GM21390 (cell line): ENCODE results near the gene MS4A4E.
"Not testable (repeated sequence)": the region's sequence is repeated elsewhere in the genome, so short reads cannot be mapped to it uniquely, and the experiment has no call there.

ENCODE experiments used
- ATAC-seq: cut with Tn5 transposase; IDR thresholded peaks from one replicate; pipeline ENCODE4 v1.9.1; 2021; ENCODE audit not compliant: unreplicated experiment

The MS4A4E gene

GRCh38 chr11:60242740-60243239, at the start of gene MS4A4E:
MS4A4E (minus strand) TSS chr11:60243137; CDS start chr11:60230055, 13,082 bp downstream.
- no peak for ATAC-seq

GRCh38 chr11:60292145-60292544, 49.2 kb upstream of the MS4A4E start:
- ATAC-seq: no peak

GRCh38 chr11:60288531-60288930, 45.6 kb upstream of the MS4A4E start:
- ATAC-seq: no peak

GRCh38 chr11:60285411-60286126, 42.6 kb upstream of the MS4A4E start:
- not testable (repeated sequence) for ATAC-seq

GRCh38 chr11:60282286-60282685, 39.3 kb upstream of the MS4A4E start:
- no peak for ATAC-seq

DNA sequence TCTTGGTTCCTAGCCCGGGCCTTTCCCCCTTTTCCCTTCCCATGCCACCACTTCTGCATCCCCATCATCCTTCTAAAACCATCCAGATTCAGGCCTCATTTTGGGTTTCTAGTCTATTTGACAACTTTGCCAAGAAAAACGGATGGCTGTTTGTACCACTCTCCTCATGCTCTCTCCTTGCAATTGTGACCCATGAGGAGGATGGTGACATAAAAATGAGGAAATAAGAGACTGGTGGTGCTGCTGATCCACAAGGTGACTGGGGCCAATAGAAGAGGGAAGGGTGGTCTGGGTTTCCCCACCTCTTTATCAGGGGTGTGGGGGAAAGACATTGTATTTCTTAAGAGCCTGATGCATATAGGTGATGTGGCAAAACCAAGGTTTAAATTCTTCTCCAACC, 38.5 kb upstream of the MS4A4E start:
- ATAC-seq: no peak

DNA sequence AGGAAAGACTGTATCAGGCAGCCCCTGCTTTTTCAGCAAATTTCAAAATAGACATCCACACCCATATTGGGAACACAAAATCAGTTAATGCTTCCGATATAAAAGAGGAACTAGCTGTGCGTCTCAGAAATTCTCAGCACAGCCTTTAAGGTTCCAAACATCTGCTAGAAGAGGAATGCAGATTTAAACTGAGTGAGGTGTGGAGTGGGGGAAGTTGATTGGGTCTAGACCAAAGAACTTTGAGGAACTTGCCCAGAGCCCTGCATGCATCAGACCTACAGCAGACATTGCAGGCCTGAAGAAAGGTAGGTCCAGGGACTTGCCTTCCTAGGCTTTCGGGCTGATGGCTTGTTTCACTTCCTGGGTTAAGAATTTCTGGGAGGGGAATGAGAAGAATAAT, 37.5 kb upstream of the MS4A4E start, which contains the start of gene MS4A4A:
TSS of gene MS4A4A (plus strand) at position 255 of the 400 bp plus-strand sequence. CDS start at position 265, 10 bp downstream.
- ATAC-seq: peak; percentile 54

GRCh38 chr11:60274416-60274815, 31.5 kb upstream of the MS4A4E start:
- no peak for ATAC-seq

DNA sequence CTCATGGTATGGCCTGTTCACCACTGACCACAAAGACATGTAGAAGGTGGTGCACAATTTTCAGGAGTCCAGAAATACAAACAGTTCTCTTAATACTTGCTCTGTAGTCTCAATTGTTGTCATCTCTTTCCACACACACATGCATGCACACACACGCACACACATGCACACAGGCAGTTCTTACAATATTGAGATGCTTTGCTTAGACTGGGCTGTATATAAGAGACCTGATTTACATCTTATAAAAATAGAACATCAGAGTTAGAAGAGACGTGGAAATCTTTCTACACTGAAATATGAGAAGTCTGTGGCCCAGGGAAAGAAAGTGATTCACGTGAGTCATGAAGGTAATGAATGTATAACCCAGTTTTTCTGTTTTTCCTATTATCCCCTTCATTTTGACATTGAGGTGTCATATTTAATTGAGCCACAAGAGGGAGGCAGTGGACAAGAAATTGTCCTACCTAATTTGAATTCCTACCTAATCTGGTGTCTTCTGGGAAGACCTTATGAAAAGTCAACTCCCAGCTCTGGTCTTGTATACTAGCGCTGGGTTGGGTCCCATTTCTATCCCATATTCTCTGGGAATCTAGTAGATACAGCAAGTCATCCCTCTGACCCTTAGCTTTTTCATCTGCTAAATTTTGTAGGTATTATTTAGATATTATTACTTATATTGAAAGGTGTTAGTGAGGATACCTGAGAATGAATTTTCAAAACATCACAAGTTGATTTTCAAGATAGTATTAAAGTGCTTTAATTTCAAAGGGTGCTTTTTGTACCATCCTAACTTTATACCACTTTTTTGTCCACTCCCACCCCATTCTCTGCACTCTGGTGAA, 22.7 kb upstream of the MS4A4E start:
- peak; percentile 54 for ATAC-seq

- ATAC-seq: no peak
These were observed 21.7 kb upstream of the MS4A4E start for GRCh38 chr11:60264644-60265043.

DNA sequence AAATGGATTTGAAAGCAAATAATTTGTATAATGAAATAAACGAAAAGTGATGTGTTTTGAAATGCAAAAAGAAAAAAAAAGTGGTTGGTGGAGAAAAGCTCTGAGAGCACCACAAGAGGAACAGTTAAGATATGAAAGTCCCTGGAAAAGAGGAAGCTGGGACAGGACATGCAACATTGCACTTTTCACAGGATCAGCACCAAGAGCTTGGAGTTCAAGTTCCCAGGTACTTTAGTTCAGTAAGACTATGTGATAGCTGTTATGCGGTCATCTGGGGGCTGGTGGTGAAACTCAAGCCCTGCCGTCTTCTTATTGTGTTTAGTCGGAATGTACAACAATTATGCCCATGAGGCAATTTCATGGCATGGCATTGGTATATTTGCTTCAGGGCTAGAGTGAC, 20.5 kb upstream of the MS4A4E start:
- no peak for ATAC-seq

DNA sequence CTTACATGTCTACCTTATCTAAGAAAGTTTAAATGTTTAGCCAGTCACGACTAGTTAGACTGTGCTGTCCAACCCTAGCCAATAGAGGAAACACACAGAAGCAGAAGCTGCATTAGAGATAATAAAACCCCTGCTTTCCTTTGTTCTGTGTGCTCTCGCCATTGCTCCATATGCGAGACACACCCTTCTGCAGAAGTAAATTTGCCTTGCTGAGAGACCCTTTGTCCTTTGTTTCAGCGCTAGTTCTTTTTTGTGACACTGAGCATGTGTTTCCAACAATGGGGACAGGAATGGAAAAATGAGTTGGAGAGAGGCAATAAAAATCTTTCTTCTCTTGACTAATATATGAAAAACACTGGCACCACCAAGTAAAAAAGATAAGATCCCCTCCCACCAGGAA, 18.1 kb upstream of the MS4A4E start:
- ATAC-seq: no peak

- ATAC-seq: no peak
These were observed 15.2 kb upstream of the MS4A4E start for GRCh38 chr11:60257956-60258722.

GRCh38 chr11:60252213-60253108, 9.5 kb upstream of the MS4A4E start:
- no peak for ATAC-seq

- no peak for ATAC-seq
These were observed 8.7 kb upstream of the MS4A4E start for GRCh38 chr11:60251485-60252212.

- ATAC-seq: no peak
These were observed 1.2 kb downstream of the MS4A4E start for GRCh38 chr11:60241786-60242185.

- ATAC-seq: no peak
These were observed 2.3 kb downstream of the MS4A4E start for GRCh38 chr11:60240662-60241061.

GRCh38 chr11:60235321-60235720, 7.6 kb downstream of the MS4A4E start:
- no peak for ATAC-seq

DNA sequence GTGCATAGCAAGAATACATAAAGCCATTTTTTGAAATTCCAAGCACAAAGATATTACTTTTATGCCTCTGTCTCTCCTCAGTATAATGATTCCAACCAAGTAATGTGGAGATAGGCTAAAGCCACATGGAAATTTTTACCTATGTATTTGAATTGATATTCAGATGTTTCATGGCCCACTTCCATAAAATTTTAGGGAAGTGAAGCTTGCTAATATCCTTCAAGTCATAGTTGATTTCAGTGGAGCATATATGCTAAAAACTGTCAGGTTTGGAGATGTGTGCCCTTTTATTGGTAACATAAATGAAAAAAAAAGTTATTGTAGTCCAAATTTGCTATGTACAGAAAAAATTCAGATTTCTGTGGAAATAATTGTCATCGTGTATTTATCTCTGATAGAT, 12.3 kb downstream of the MS4A4E start:
- no peak for ATAC-seq
